ENCODE data around the gene FILIP1L. TPM values are rescaled to one million over a fixed set of nuclear protein-coding genes. Genes with fewer than 3 reads are reported as not detected.

The FILIP1L gene
- total and polyA plus RNA-seq, 2 of the 8 experiments (the other 6 are each of a cell fraction or from before 2014, with no cell fraction given): 0.06 to 0.09 TPM

DNA sequence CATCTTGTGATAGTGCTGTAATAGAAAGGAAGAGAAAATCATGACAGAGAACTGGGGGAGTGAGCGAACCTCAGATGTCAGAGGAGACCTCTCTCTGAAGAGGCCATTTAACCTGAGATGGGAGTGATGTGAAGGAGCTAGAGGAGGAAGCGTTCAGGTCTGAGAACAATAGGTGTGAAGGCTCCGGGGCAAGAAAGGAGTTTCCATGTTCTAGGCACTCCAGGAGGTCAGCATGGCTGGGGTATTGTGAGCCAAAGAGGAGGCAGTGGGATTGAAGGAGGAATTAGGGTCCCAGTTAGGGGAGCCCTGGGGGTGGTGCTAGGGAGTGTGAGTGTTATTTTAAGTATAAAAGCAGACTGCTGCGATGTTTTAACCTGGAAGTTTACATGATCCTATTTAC lies 8.8 kb upstream of the FILIP1L start (continued):
- TF ChIP-seq KDM5A (IDR thresholded peaks at IDR 0.05; ENCODE audit: low read length) (no peak), JUN (IDR thresholded peaks at IDR 0.05; ENCODE audit: low read depth, low read length) (no peak), HDAC2 (IDR thresholded peaks at IDR 0.05; ENCODE audit: borderline replicate concordance in 1 of 2, low read depth in 2 of 2, low read length in 2 of 2) (no peak), GABPA (IDR thresholded peaks at IDR 0.05; ENCODE audit: borderline replicate concordance, insufficient read depth, low read length) (no peak), BRCA1 (IDR thresholded peaks at IDR 0.05; ENCODE audit: low read depth, low read length) (no peak)
- TF ChIP-seq, protein P1, sequence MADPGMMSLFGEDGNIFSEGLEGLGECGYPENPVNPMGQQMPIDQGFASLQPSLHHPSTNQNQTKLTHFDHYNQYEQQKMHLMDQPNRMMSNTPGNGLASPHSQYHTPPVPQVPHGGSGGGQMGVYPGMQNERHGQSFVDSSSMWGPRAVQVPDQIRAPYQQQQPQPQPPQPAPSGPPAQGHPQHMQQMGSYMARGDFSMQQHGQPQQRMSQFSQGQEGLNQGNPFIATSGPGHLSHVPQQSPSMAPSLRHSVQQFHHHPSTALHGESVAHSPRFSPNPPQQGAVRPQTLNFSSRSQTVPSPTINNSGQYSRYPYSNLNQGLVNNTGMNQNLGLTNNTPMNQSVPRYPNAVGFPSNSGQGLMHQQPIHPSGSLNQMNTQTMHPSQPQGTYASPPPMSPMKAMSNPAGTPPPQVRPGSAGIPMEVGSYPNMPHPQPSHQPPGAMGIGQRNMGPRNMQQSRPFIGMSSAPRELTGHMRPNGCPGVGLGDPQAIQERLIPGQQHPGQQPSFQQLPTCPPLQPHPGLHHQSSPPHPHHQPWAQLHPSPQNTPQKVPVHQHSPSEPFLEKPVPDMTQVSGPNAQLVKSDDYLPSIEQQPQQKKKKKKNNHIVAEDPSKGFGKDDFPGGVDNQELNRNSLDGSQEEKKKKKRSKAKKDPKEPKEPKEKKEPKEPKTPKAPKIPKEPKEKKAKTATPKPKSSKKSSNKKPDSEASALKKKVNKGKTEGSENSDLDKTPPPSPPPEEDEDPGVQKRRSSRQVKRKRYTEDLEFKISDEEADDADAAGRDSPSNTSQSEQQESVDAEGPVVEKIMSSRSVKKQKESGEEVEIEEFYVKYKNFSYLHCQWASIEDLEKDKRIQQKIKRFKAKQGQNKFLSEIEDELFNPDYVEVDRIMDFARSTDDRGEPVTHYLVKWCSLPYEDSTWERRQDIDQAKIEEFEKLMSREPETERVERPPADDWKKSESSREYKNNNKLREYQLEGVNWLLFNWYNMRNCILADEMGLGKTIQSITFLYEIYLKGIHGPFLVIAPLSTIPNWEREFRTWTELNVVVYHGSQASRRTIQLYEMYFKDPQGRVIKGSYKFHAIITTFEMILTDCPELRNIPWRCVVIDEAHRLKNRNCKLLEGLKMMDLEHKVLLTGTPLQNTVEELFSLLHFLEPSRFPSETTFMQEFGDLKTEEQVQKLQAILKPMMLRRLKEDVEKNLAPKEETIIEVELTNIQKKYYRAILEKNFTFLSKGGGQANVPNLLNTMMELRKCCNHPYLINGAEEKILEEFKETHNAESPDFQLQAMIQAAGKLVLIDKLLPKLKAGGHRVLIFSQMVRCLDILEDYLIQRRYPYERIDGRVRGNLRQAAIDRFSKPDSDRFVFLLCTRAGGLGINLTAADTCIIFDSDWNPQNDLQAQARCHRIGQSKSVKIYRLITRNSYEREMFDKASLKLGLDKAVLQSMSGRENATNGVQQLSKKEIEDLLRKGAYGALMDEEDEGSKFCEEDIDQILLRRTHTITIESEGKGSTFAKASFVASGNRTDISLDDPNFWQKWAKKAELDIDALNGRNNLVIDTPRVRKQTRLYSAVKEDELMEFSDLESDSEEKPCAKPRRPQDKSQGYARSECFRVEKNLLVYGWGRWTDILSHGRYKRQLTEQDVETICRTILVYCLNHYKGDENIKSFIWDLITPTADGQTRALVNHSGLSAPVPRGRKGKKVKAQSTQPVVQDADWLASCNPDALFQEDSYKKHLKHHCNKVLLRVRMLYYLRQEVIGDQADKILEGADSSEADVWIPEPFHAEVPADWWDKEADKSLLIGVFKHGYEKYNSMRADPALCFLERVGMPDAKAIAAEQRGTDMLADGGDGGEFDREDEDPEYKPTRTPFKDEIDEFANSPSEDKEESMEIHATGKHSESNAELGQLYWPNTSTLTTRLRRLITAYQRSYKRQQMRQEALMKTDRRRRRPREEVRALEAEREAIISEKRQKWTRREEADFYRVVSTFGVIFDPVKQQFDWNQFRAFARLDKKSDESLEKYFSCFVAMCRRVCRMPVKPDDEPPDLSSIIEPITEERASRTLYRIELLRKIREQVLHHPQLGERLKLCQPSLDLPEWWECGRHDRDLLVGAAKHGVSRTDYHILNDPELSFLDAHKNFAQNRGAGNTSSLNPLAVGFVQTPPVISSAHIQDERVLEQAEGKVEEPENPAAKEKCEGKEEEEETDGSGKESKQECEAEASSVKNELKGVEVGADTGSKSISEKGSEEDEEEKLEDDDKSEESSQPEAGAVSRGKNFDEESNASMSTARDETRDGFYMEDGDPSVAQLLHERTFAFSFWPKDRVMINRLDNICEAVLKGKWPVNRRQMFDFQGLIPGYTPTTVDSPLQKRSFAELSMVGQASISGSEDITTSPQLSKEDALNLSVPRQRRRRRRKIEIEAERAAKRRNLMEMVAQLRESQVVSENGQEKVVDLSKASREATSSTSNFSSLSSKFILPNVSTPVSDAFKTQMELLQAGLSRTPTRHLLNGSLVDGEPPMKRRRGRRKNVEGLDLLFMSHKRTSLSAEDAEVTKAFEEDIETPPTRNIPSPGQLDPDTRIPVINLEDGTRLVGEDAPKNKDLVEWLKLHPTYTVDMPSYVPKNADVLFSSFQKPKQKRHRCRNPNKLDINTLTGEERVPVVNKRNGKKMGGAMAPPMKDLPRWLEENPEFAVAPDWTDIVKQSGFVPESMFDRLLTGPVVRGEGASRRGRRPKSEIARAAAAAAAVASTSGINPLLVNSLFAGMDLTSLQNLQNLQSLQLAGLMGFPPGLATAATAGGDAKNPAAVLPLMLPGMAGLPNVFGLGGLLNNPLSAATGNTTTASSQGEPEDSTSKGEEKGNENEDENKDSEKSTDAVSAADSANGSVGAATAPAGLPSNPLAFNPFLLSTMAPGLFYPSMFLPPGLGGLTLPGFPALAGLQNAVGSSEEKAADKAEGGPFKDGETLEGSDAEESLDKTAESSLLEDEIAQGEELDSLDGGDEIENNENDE (IDR thresholded peaks at IDR 0.05; ENCODE audit: insufficient replicate concordance, low read length): no peak
- TF ChIP-seq, protein P2, sequence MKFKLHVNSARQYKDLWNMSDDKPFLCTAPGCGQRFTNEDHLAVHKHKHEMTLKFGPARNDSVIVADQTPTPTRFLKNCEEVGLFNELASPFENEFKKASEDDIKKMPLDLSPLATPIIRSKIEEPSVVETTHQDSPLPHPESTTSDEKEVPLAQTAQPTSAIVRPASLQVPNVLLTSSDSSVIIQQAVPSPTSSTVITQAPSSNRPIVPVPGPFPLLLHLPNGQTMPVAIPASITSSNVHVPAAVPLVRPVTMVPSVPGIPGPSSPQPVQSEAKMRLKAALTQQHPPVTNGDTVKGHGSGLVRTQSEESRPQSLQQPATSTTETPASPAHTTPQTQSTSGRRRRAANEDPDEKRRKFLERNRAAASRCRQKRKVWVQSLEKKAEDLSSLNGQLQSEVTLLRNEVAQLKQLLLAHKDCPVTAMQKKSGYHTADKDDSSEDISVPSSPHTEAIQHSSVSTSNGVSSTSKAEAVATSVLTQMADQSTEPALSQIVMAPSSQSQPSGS (IDR thresholded peaks at IDR 0.05; ENCODE audit: low read length): no peak

All from H1 (cell line).